ENCODE measurements around the gene LMAN2L.

Gene LMAN2L

DNA sequence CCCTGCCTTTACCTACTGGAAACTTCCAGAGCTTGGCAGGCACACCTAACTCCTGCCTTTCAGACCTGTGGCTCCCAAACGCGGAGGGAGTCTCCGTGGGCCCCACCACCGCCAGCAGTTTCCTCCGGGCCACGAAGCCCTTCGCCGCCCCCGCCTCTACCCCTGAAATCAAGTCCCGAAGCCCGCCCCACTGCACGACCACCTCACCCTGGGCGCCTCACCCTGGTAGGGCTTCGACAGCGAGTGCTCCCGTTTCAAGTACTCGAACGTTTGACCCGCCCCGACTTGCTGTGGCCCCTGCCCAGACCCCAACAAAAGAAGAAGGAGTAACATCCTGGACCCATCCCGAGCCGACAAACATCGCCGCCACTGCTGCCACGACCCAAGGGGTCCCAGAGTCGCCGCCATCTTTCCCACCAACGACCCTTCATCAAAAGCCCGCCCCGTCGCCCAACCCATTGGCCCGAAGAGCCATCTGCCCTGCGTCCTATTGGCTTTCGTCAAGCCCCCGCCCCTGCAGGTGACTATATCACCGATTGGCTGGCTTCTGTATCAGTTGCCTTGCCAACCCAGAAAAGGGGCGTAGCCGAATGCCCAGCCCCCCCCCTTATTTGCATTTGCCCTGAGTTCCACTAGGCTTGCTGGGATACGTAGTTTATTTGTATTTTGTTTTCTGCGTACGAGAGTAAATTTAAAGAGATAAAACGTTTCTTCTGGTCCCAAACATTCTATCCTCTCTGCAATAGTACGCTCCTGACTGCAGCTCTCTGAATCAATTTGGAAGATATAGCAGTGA, at the start of gene LMAN2L:
Gene LMAN2L, minus strand, starts transcription at position 432 of the 796 bp plus-strand sequence. Its CDS starts 24 bp downstream, at position 408.
- DNase-seq: peak; percentile 89

GRCh38 chr2:96789245-96789617, 49.4 kb upstream of the LMAN2L start:
- no peak for DNase-seq

GRCh38 chr2:96788442-96789244, 48.8 kb upstream of the LMAN2L start:
- DNase-seq: no peak

DNA sequence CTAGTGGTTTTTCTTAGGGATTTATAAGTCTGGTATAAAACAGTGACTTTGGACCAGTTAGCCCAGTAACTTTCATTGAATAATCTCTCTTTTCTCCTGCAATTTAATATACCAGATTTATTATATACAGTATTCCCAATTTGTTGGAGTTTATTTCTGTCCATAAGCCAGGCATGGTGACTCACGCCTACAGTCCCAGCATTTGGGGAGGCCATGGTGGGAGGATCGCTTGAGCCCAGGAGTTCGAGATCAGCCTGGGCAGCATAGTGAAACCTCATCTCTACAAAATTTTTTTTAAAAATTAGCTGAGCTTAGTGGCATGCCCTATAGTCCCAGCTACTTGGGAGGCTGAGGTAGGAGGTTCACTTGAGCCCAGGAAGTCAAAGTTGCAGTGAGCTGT, 47.5 kb upstream of the LMAN2L start:
- DNase-seq: no peak

- DNase-seq: no peak
These were observed 43.5 kb upstream of the LMAN2L start for GRCh38 chr2:96783388-96783787.

DNA sequence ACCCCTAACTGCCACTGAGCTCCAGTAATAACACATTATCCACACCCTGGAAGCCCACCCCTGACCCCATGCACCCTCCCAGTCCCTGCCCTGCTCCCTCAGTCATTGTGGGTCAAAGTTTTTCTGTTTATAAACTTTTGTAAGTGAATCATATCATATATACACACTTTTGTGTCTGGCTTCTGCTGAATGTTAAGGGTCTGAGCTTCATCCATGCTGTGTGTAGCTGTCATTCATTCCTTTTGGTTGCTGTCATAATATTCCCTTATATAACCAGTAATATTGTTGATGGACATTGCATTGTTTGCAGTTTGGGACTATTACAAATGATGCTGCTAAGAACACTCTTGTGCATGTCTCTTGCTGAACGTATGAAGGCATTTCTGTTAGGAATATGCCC, 35.3 kb upstream of the LMAN2L start:
- DNase-seq: no peak

- DNase-seq: no peak
These were observed 34.1 kb upstream of the LMAN2L start for GRCh38 chr2:96773922-96774321.

DNA sequence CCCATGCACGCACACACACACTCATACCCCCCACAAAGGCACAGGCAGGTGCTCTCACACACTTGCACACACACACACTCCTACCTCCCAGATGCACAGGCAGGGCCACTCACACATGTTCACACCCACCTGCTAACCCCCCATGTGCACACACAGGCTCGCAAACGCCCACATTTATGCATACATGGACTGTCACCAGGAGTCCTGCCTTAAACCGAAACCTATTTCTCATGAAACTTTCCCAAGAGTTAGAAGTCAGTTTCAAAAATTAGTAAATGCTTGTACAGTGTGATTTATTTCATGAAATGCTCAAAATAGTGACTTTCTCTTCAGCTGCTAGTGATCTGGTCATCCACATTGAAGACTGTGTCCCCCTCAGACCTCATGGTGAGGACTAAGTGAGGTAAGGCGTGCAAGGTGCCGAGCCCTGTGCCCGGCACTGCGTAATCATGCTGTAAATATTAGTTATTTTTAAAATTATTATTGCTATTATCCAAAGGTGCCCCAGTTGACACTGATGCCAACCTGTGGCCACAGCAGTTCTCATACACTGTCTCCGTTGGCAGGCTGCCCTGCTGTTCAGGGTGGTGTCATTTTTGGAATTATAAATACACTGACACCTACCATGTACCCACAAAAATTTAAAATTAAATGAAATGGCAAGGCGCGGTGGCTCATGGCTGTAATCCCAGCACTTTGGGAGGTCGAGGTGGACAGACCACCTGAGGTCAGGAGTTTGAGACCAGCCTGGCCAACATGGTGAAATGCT, 33.2 kb upstream of the LMAN2L start:
- no peak for DNase-seq

DNA sequence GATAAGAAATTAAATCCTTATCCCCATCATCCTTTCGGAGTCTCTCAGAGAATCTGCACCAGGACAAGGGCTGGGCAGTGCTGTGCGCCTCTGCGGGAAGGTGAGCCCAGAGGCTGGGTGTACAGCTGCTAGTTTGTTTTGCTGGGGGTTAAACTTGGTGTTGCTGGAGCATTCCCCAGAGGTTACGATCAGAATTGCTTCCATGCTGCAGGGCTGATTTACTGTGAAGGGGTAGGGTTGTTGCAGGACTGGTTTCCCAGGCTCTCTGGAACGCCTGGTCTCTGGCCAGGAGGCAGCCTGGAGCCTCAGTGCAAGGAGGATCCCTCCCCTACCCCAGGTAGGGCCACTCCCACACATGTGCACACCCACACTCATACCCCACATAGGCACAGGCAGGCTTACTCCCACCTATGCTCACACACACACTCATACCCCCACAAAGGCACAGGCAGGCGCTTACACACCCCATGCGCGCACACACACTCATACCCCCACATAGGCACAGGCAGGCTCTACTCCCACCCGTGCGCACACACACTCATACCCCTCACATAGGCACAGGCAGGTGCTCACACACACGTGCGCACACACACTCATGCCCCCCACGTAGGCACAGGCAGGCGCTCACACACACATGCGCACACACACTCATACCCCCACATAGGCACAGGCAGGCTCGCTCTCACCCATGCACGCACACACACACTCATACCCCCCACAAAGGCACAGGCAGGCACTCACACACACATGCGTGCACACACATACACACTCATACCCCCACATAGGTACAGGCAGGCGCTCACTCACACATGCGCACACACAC, 32.1 kb upstream of the LMAN2L start:
- no peak for DNase-seq

DNA sequence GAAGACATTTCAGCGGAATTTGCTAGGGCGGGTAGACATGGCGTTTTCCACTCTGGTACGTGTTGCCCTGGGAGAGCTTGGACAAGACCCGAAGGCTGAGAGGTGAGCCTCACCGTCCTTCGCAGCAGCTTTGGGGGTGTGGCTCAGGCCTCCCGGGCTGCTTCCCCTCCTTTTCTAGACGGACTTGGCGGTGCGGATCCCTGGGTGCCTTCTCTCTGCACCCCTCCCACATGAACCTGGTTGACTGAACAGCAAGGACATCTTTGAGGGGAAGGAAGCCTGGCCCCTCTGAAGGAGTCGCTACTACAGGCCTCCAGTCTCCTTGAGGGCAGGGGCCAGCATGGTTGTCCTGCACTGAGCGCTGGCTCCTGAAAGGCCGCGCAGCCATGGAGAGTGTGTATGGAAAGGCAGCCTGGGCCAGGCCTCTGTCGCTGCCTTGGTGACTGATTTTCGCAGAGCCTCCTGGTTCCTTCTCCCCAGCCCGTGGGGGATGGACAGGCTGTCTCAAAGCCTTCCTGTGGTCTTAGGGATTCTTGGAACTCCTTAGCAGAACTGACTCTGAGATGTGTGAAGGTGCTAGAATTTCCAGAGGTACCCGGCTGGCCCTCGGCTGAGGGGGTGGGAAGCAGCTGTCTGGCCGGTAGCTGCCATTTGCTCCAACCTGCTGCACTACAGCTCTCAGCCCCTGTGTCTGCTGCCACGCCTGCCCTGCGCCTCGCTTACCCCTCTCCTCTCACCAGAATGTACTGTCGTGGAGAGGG, 30.8 kb upstream of the LMAN2L start:
- no peak for DNase-seq

GRCh38 chr2:96769814-96770213, 29.9 kb upstream of the LMAN2L start:
- DNase-seq: no peak

DNA sequence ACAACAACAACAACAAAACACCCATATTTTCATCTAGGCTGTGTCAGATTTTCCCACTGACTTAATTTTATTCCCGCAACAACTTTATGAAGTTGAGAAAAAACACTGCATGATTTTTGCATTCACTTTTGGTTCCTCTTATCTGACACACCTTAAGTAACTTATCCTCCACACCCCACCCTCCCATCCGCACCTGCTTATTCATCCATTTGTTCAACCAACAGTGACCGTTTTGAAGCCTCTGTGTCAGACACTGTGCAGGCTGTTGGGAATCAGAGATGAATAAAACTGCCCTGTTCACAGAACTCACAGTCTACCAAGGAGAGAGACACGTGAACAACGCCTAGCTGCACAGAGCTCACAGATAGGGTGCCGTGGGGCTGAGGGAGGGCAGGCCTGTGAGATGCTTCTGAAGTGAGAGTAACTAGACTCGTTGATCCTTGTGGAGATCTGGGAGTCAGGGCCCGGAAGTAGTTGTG, 28.3 kb upstream of the LMAN2L start:
- no peak for DNase-seq

GRCh38 chr2:96767135-96767871, 27.4 kb upstream of the LMAN2L start:
- no peak for DNase-seq

GRCh38 chr2:96764253-96764637, 24.4 kb upstream of the LMAN2L start:
- no peak for DNase-seq

- no peak for DNase-seq
These were observed 23.8 kb upstream of the LMAN2L start for GRCh38 chr2:96763511-96764252.

GRCh38 chr2:96762529-96763311, 22.9 kb upstream of the LMAN2L start:
- DNase-seq: no peak

GRCh38 chr2:96760986-96761832, 21.3 kb upstream of the LMAN2L start:
- no peak for DNase-seq

Measured in NCI-H1436 treated with DMSO at 0.1 percent for 48 hours (cell line).